Astrocyte of the cerebellum (primary cell): ENCODE measurements around the gene GYPC.

ENCODE experiments used
- DNase-seq: peaks from one replicate; pipeline ENCODE4 v3.0.0-alpha.2; 2011; ENCODE audit warnings: low read depth
- H3K4me3 ChIP-seq: 2 replicates; pipeline ENCODE4 v1.5.1; 2011; ENCODE audit warnings: mild to moderate bottlenecking, low read depth, low read length, moderate library complexity
- in situ Hi-C: cut with HindIII; loops from 2 replicates; pipeline ENCODE4 v1.10.0; 2017; ENCODE audit warnings: low sequenced_read_pairs
- TF ChIP-seq, protein P1 (sequence below): IDR thresholded peaks from 2 replicates; pipeline ENCODE4 v1.5.1; 2012; ENCODE audit warnings: low read length, low read depth, moderate library complexity, mild to moderate bottlenecking; ENCODE audit errors: missing control alignments

GYPC gene

DNA sequence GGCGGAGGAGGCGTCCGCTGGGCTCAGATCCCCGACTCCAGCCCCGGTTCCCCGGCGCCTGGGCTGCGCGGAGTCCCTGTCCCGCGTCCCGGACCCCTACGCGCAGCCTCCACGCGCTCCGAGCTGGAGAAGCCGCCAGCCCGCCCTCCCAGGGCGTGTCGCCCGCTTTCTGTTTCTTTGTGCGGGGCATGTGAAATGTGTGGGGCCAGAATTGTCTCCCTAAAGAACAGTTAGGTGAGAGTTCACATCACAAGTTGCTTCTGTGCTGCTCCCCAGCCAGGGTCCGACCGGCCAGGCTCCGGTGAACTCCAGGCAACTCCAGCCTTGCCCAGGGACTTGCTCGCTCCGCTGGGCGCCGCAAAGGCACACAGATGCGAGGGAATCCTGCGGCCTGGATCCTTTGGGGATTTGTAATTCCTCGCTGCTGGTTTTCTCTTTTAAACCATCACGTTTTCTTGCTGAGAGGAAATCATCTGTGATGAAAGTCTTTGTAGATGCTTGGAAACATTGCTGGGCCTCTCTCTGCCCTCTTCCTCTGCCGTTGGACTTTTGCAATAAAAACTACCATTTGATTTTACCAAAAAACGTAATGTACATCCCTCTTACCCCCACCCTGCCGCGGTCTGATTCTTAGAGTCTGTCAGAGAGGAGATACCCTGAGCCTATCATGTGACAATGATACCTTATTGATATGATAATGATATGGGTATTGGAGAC, 631 bp downstream of the GYPC start:
- DNase-seq, result peak; percentile 15
- peak overlapping the region; percentile 68 for H3K4me3 ChIP-seq
- TF ChIP-seq, protein P1, sequence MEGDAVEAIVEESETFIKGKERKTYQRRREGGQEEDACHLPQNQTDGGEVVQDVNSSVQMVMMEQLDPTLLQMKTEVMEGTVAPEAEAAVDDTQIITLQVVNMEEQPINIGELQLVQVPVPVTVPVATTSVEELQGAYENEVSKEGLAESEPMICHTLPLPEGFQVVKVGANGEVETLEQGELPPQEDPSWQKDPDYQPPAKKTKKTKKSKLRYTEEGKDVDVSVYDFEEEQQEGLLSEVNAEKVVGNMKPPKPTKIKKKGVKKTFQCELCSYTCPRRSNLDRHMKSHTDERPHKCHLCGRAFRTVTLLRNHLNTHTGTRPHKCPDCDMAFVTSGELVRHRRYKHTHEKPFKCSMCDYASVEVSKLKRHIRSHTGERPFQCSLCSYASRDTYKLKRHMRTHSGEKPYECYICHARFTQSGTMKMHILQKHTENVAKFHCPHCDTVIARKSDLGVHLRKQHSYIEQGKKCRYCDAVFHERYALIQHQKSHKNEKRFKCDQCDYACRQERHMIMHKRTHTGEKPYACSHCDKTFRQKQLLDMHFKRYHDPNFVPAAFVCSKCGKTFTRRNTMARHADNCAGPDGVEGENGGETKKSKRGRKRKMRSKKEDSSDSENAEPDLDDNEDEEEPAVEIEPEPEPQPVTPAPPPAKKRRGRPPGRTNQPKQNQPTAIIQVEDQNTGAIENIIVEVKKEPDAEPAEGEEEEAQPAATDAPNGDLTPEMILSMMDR, result no peak
- in situ Hi-C loops, result no loop called here

DNA sequence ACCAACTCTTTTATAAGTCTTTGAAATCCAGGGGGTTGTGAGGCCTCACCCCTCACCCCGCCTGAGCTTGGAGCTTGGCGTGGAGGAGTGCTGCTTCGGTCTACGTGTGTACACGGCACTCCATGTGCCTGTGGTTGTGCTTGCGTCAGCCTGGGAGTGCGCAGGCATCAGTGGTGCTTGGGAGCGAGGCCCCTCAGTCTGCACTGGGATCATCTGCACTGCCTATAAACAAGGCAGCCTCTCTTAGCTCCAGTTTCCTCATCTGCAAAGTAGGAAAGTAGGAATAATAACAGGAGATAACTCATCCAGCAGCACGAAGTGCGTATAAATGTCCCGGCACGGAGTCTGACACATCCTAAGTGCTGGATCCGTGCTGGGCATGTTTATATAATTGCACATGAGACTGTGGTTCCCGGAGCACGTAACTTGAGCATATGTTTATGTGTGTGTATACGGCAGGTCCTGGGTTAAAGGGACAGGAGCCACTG, 1.2 kb downstream of the GYPC start:
- TF ChIP-seq, protein P1, result no peak
- peak overlapping the region; percentile 68 for H3K4me3 ChIP-seq
- in situ Hi-C loops, result no loop called here
- peak; percentile 69 for DNase-seq

DNA sequence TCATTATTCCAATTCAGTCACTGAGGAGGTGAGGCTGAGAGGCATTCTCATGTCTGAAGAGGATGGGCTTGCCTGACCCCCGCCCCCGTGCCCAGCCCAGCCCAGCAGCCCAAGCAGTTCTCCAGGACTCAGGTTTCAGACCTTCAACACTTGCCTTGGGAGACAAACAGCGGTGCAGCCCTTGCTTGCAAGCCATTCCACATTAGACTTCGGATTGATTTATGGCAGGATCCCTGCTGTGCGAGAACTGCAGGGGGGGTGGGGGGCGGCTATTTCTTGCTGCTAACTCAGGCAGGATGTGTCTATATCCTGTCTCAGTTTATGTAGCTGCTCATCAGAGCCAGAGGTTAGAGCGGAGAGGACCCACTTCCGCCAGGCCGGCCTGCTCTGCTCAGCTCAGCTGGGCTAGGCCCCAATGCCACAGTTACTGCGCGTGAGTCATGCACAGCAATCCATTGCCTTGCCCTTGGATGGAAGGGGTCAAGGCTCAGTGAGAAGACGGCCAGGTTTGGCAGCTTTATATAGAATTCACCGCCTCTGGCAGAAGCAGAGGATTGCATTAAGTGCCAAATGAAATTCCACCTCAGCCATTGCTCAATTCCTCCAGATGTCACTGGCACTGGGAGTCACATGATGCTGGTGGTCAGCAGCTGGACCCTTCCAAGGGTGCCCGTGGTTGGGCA, 1.8 kb downstream of the GYPC start:
- in situ Hi-C loops, result no loop called here
- H3K4me3 ChIP-seq, result peak overlapping the region; percentile 68
- TF ChIP-seq, protein P1, result no peak
- DNase-seq, result peak; percentile 93

DNA sequence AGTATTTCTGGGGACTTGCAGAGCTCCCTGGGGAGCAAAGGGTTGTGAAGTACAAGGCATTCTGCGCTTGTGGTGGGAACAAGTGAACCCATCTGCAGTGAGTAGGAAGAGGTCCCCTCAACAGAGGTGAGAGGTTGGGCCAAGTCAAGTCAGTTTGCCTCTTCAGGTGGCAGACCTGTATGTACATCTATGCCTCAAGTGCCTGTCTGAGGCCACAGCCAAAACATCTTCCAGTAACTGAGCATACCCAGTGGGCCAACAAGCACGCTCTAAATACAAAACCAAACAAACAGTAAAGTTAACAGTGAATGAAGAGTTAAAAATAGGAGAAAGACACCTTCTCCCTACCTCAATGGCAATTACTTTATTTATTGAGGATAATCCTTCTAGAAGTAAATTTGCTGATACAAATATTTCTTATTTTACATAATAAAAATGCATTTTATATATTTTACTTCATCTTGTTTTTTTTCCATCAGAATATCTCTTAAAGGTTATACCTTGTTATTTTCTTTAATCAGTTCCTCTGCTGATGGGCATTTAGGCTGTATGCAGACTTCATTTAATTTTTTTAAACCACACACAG, 2.5 kb downstream of the GYPC start:
- no peak for DNase-seq
- TF ChIP-seq, protein P1, result no peak
- in situ Hi-C loops, result no loop called here
- no peak overlapping the region for H3K4me3 ChIP-seq

DNA sequence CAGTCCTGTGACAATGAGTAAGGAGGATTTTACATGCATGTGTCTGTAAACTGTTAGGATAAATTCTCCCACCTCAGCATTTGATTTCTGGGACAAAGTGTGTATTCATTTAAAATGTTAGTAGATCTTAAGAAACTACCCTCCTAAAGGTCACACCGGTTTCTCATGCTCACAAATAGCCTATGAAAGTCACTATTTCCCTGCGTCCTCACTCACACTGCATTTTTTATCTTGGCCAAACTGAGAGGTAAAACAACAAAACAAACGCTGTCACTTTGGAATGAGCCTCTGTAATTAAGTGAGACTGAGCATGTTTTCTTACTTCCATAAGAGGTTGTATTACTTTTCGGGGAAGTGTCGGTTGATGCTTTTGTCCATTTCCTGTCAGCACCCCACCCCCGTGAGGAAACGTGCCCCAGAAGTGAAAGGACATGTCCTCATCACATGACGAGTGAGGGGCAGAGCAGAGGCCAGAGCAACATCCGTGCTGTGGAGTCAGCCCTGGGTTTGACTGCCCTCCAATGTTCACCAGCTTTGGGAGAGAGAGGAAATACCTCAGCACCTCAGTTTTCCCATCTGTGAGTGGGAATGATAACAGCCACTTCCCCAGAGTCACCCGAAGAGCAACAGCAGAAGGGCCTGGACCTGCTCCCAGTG, 3.1 kb downstream of the GYPC start:
- in situ Hi-C loops, result no loop called here
- DNase-seq, result no peak
- TF ChIP-seq, protein P1, result no peak
- no peak overlapping the region for H3K4me3 ChIP-seq
